SK-N-SH (cell line): ENCODE measurements around the gene FALEC.

ENCODE experiments used
- CHD2 ChIP-seq: fragments of 150-350 bp; IDR thresholded peaks from 2 replicates; pipeline ENCODE4 v1.6.1; 2018; ENCODE audit warnings: low read length; ENCODE audit not compliant: partially characterized antibody
- EP300 ChIP-seq, 2 experiments: IDR thresholded peaks; 2 replicates each; pipeline versions ENCODE4 v1.4.0 to v1.6.1; 2012; ENCODE audit warnings: borderline replicate concordance in 1 of 2, low read depth in 1 of 2, low read length in 1 of 2
- JUND ChIP-seq: IDR thresholded peaks from 2 replicates; pipeline ENCODE4 v1.4.0; 2012
- POLR2AphosphoS5 ChIP-seq: IDR thresholded peaks from 2 replicates; pipeline ENCODE4 v1.6.1; 2012; ENCODE audit warnings: low read depth, low read length
- RXRA ChIP-seq: IDR thresholded peaks from 2 replicates; pipeline ENCODE4 v1.4.0; 2012; ENCODE audit warnings: low read depth, mild to moderate bottlenecking, borderline replicate concordance
- TCF12 ChIP-seq: IDR thresholded peaks from 2 replicates; pipeline ENCODE4 v1.4.0; 2012
- TF ChIP-seq, protein P1 (sequence below): IDR thresholded peaks from 2 replicates; pipeline ENCODE4 v1.6.1; 2012; ENCODE audit warnings: mild to moderate bottlenecking, low read depth, low read length, moderate library complexity
- TF ChIP-seq, protein P2 (sequence below): fragments of 200-600 bp; sonication (generic); IDR thresholded peaks from 2 replicates; pipeline ENCODE4 v1.6.1; 2017; ENCODE audit warnings: antibody characterized with exemption, mild to moderate bottlenecking, moderate library complexity

DNA sequence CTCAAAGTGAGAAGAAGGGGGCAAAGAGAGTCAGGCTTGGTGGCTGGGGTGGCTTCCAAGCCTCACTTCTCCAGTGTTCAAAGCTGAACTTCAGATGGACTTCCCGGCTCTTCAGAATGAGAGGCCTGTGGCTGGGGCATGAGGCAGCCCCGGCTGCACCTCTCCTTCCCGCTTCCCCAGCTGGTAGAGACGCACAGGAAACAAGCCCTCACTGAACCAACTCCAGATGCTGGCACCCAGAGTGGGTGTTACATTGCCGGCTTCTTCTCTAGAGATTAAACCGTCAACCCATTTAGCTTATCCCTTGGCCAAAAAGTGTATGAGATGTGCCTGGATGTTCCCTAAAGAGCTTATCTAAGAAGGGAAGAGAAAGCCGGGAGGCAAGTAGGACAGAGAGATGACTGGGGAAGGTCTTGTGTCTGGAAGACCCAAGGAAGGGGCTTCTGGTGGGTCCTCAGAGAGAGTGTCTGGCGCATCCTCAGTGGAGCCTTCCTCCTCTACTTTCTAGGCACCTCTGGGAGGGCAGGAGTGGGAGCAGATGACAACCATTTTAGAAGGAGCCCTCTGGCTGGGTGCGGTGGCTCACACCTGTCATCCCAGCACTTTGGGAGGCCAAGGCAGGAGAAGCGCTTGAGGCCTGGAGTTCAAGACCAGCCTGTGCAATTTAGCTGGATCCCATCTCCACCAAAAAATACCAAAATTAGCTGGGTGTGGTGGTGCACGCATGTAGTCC is 35.7 kb downstream of the FALEC start:
- TF ChIP-seq JUND = no peak
- TF ChIP-seq, protein P1, sequence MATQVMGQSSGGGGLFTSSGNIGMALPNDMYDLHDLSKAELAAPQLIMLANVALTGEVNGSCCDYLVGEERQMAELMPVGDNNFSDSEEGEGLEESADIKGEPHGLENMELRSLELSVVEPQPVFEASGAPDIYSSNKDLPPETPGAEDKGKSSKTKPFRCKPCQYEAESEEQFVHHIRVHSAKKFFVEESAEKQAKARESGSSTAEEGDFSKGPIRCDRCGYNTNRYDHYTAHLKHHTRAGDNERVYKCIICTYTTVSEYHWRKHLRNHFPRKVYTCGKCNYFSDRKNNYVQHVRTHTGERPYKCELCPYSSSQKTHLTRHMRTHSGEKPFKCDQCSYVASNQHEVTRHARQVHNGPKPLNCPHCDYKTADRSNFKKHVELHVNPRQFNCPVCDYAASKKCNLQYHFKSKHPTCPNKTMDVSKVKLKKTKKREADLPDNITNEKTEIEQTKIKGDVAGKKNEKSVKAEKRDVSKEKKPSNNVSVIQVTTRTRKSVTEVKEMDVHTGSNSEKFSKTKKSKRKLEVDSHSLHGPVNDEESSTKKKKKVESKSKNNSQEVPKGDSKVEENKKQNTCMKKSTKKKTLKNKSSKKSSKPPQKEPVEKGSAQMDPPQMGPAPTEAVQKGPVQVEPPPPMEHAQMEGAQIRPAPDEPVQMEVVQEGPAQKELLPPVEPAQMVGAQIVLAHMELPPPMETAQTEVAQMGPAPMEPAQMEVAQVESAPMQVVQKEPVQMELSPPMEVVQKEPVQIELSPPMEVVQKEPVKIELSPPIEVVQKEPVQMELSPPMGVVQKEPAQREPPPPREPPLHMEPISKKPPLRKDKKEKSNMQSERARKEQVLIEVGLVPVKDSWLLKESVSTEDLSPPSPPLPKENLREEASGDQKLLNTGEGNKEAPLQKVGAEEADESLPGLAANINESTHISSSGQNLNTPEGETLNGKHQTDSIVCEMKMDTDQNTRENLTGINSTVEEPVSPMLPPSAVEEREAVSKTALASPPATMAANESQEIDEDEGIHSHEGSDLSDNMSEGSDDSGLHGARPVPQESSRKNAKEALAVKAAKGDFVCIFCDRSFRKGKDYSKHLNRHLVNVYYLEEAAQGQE = no peak
- TF ChIP-seq POLR2AphosphoS5 = no peak
- TF ChIP-seq, protein P2, sequence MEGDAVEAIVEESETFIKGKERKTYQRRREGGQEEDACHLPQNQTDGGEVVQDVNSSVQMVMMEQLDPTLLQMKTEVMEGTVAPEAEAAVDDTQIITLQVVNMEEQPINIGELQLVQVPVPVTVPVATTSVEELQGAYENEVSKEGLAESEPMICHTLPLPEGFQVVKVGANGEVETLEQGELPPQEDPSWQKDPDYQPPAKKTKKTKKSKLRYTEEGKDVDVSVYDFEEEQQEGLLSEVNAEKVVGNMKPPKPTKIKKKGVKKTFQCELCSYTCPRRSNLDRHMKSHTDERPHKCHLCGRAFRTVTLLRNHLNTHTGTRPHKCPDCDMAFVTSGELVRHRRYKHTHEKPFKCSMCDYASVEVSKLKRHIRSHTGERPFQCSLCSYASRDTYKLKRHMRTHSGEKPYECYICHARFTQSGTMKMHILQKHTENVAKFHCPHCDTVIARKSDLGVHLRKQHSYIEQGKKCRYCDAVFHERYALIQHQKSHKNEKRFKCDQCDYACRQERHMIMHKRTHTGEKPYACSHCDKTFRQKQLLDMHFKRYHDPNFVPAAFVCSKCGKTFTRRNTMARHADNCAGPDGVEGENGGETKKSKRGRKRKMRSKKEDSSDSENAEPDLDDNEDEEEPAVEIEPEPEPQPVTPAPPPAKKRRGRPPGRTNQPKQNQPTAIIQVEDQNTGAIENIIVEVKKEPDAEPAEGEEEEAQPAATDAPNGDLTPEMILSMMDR = no peak
- no peak for TF ChIP-seq TCF12
- TF ChIP-seq EP300 (IDR thresholded peaks at IDR 0.05; ENCODE audit: borderline replicate concordance in 1 of 2, low read depth in 1 of 2, low read length in 1 of 2) = no peak
- TF ChIP-seq RXRA = no peak
- TF ChIP-seq CHD2 = no peak
